ENCODE data around the gene DHX57. TPM values are rescaled to one million over a fixed set of nuclear protein-coding genes. Genes with fewer than 3 reads are reported as not detected.
"Not testable (repeated sequence)": the region's sequence is repeated elsewhere in the genome, so short reads cannot be mapped to it uniquely, and the experiment has no call there.

The DHX57 gene
- total RNA-seq, 2 experiments from 2014 or later: 10.8 to 12.5 TPM

GRCh38 chr2:38818565-38818964 is 57.2 kb downstream of the DHX57 start:
- H3K36me3 Mint-ChIP-seq (ENCODE audit: low read depth): peaks cover 28% of the 10 kb centered on the region
- no peaks in the 10 kb centered on the region for H3K27me3 Mint-ChIP-seq (ENCODE audit: low read depth)
- DNase-seq: no peak
- H3K27ac Mint-ChIP-seq: no peak overlapping the region
- no peak overlapping the region for H3K4me3 Mint-ChIP-seq
- H3K9me3 Mint-ChIP-seq: no peaks in the 10 kb centered on the region
- no peaks in the 10 kb centered on the region for H3K4me1 Mint-ChIP-seq (ENCODE audit: low read depth)
- CTCF ChIA-PET: interaction anchor here (0.7 to 1.3 kb wide), 3 partner anchors 16 to 500 kb away, joined by 3 to 9 read pairs (median 4); no protein-coding TSS in a partner anchor
- intact Hi-C loops (cut with micrococcal nuclease): no loop called here

DNA sequence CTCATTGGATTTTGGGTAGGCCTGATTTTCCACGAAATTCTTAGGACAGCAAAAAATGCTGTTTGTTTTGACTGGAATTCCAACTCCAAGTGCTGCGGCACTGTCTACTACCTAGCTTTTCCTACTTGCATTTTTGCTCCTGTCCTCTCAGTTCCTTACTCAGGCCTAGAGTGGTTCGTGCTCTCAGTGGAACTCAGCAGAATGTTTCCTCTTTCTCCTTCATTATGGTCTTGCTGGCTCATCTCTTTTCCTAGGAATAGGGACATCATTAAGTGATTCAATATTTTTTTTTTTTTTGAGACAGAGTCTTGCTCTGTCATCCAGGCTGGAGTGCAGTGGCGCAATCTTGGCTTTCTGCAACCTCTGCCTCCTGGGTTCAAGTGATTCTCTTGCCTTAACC is 59.8 kb downstream of the DHX57 start:
- Mint-ChIP-seq H3K4me3 (no peak overlapping the region), H3K36me3 (ENCODE audit: low read depth) (peaks cover 20% of the 10 kb centered on the region), H3K27ac (no peak overlapping the region), H3K9me3 (no peaks in the 10 kb centered on the region), H3K27me3 (ENCODE audit: low read depth) (no peaks in the 10 kb centered on the region), H3K4me1 (ENCODE audit: low read depth) (no peaks in the 10 kb centered on the region)
- CTCF ChIA-PET: no interaction called here
- DNase-seq: no peak
- intact Hi-C loops (cut with micrococcal nuclease): no loop called here

- no peak for DNase-seq
- Mint-ChIP-seq H3K4me3 (no peak overlapping the region), H3K36me3 (ENCODE audit: low read depth) (peaks cover 9% of the 10 kb centered on the region), H3K9me3 (no peaks in the 10 kb centered on the region), H3K27ac (no peak overlapping the region), H3K4me1 (ENCODE audit: low read depth) (no peaks in the 10 kb centered on the region), H3K27me3 (ENCODE audit: low read depth) (no peaks in the 10 kb centered on the region)
- CTCF ChIA-PET: no interaction called here
- intact Hi-C loops (cut with micrococcal nuclease): no loop called here
Observed at GRCh38 chr2:38810488-38810887, 65.2 kb downstream of the DHX57 start.

GRCh38 chr2:38808677-38809076 is 67.1 kb downstream of the DHX57 start:
- H3K27ac Mint-ChIP-seq: no peak overlapping the region
- CTCF ChIA-PET: interaction anchor here (0.6 to 0.7 kb wide), 2 partner anchors 22 to 339 kb away, joined by 5 to 6 read pairs; no protein-coding TSS in a partner anchor
- intact Hi-C loops (cut with micrococcal nuclease): no loop called here
- no peaks in the 10 kb centered on the region for H3K27me3 Mint-ChIP-seq (ENCODE audit: low read depth)
- DNase-seq: no peak
- no peaks in the 10 kb centered on the region for H3K4me1 Mint-ChIP-seq (ENCODE audit: low read depth)
- H3K36me3 Mint-ChIP-seq (ENCODE audit: low read depth): peaks cover 7% of the 10 kb centered on the region
- no peak overlapping the region for H3K4me3 Mint-ChIP-seq
- no peaks in the 10 kb centered on the region for H3K9me3 Mint-ChIP-seq

DNA sequence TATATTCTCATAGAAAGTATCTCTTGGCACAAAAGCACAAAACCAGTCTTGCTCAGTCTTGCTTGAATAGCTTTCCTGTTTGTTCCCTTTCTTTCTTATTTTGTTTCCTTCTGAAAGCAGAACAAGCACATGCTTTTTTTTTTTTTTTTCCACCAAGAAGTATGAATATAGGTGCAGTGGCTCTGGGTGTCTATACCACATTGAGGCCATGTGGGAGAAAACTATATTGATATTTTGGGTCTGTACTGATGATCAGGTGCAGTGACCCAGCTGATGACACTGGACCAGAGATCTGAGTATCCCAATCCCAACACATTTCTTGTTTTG is 69.0 kb downstream of the DHX57 start:
- H3K27me3 Mint-ChIP-seq (ENCODE audit: low read depth): no peaks in the 10 kb centered on the region
- H3K4me1 Mint-ChIP-seq (ENCODE audit: low read depth): no peaks in the 10 kb centered on the region
- CTCF ChIA-PET: interaction anchor here (0.6 kb wide), 1 partner anchor 1515 kb away, joined by 3 read pairs; no protein-coding TSS in a partner anchor
- H3K9me3 Mint-ChIP-seq: no peaks in the 10 kb centered on the region
- intact Hi-C loops (cut with micrococcal nuclease): no loop called here
- peaks cover 5% of the 10 kb centered on the region for H3K36me3 Mint-ChIP-seq (ENCODE audit: low read depth)
- no peak overlapping the region for H3K4me3 Mint-ChIP-seq
- no peak overlapping the region for H3K27ac Mint-ChIP-seq
- DNase-seq: no peak

- CTCF ChIA-PET: interaction anchor here (0.6 kb wide), 1 partner anchor 1514 kb away, joined by 3 read pairs; no protein-coding TSS in a partner anchor
- H3K36me3 Mint-ChIP-seq (ENCODE audit: low read depth): peaks cover 6% of the 10 kb centered on the region
- no peak for DNase-seq
Observed at GRCh38 chr2:38806015-38806732, 69.6 kb downstream of the DHX57 start.

GRCh38 chr2:38797953-38798352 is 77.8 kb downstream of the DHX57 start:
- no peak for DNase-seq
- no peak overlapping the region for H3K4me3 Mint-ChIP-seq
- peaks cover 5% of the 10 kb centered on the region for H3K36me3 Mint-ChIP-seq (ENCODE audit: low read depth)
- H3K4me1 Mint-ChIP-seq (ENCODE audit: low read depth): no peaks in the 10 kb centered on the region
- no peaks in the 10 kb centered on the region for H3K27me3 Mint-ChIP-seq (ENCODE audit: low read depth)
- CTCF ChIA-PET: no interaction called here
- H3K27ac Mint-ChIP-seq: no peak overlapping the region
- intact Hi-C loops (cut with micrococcal nuclease): no loop called here
- no peaks in the 10 kb centered on the region for H3K9me3 Mint-ChIP-seq

More at GRCh38 chr2:38806015-38806732, 69.6 kb downstream of the DHX57 start:
- no peak overlapping the region for H3K4me3 Mint-ChIP-seq
- H3K9me3 Mint-ChIP-seq: no peaks in the 10 kb centered on the region
- no peaks in the 10 kb centered on the region for H3K4me1 Mint-ChIP-seq (ENCODE audit: low read depth)
- no peaks in the 10 kb centered on the region for H3K27me3 Mint-ChIP-seq (ENCODE audit: low read depth)
- intact Hi-C loops (cut with micrococcal nuclease): no loop called here
- no peak overlapping the region for H3K27ac Mint-ChIP-seq

- no peaks in the 10 kb centered on the region for H3K9me3 Mint-ChIP-seq
- no peak overlapping the region for H3K27ac Mint-ChIP-seq
- H3K36me3 Mint-ChIP-seq (ENCODE audit: low read depth): peaks cover 5% of the 10 kb centered on the region
- no peak overlapping the region for H3K4me3 Mint-ChIP-seq
- no peaks in the 10 kb centered on the region for H3K27me3 Mint-ChIP-seq (ENCODE audit: low read depth)
- no peak for DNase-seq
- intact Hi-C loops (cut with micrococcal nuclease): no loop called here
- CTCF ChIA-PET: no interaction called here
- H3K4me1 Mint-ChIP-seq (ENCODE audit: low read depth): no peaks in the 10 kb centered on the region
Observed at GRCh38 chr2:38797250-38797676, 78.5 kb downstream of the DHX57 start.

- H3K9me3 Mint-ChIP-seq; H3K27me3 Mint-ChIP-seq (ENCODE audit: low read depth); CTCF ChIA-PET; DNase-seq; H3K36me3 Mint-ChIP-seq (ENCODE audit: low read depth); intact Hi-C loops (cut with micrococcal nuclease); H3K4me1 Mint-ChIP-seq (ENCODE audit: low read depth); H3K4me3 Mint-ChIP-seq; H3K27ac Mint-ChIP-seq: not testable (repeated sequence)
Observed at GRCh38 chr2:38795016-38795415, 80.7 kb downstream of the DHX57 start.

GRCh38 chr2:38794235-38794946 is 81.3 kb downstream of the DHX57 start:
- Mint-ChIP-seq H3K9me3 (no peaks in the 10 kb centered on the region), H3K4me3 (no peak overlapping the region), H3K36me3 (ENCODE audit: low read depth) (peaks cover 2% of the 10 kb centered on the region), H3K27ac (no peak overlapping the region), H3K4me1 (ENCODE audit: low read depth) (no peaks in the 10 kb centered on the region), H3K27me3 (ENCODE audit: low read depth) (no peaks in the 10 kb centered on the region)
- intact Hi-C loops (cut with micrococcal nuclease): no loop called here
- CTCF ChIA-PET: no interaction called here
- no peak for DNase-seq

DNA sequence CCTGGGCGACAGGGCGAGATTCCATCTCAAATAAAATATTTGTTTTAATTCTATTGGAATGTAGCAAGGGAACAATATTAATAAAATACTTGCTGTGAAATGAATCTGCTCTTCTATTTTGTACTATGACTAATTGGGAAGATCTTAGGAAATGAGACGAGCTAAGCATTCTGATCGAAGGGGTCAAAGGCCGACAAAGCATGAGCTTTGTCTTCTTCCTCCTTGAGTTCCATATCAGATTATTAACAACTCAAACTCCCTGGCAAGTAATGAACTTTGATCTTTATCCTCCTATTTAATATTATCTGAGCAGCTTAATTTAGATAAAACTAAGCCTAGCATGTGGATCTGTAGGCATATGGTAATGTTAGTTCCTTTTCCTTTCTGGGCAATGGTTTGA is 82.2 kb downstream of the DHX57 start:
- peaks cover 2% of the 10 kb centered on the region for H3K36me3 Mint-ChIP-seq (ENCODE audit: low read depth)
- H3K4me3 Mint-ChIP-seq: no peak overlapping the region
- no peaks in the 10 kb centered on the region for H3K9me3 Mint-ChIP-seq
- H3K27ac Mint-ChIP-seq: no peak overlapping the region
- CTCF ChIA-PET: interaction anchor here (0.5 to 0.6 kb wide), 2 partner anchors 68 to 228 kb away, joined by 3 read pairs; no protein-coding TSS in a partner anchor
- no peaks in the 10 kb centered on the region for H3K4me1 Mint-ChIP-seq (ENCODE audit: low read depth)
- DNase-seq: no peak
- intact Hi-C loops (cut with micrococcal nuclease): no loop called here
- no peaks in the 10 kb centered on the region for H3K27me3 Mint-ChIP-seq (ENCODE audit: low read depth)

GRCh38 chr2:38792751-38793150 is 83.0 kb downstream of the DHX57 start:
- H3K36me3 Mint-ChIP-seq (ENCODE audit: low read depth): peaks cover 2% of the 10 kb centered on the region
- H3K27me3 Mint-ChIP-seq (ENCODE audit: low read depth): no peaks in the 10 kb centered on the region
- intact Hi-C loops (cut with micrococcal nuclease): no loop called here
- no peaks in the 10 kb centered on the region for H3K4me1 Mint-ChIP-seq (ENCODE audit: low read depth)
- DNase-seq: no peak
- no peak overlapping the region for H3K27ac Mint-ChIP-seq
- H3K4me3 Mint-ChIP-seq: no peak overlapping the region
- CTCF ChIA-PET: no interaction called here
- no peaks in the 10 kb centered on the region for H3K9me3 Mint-ChIP-seq

DNA sequence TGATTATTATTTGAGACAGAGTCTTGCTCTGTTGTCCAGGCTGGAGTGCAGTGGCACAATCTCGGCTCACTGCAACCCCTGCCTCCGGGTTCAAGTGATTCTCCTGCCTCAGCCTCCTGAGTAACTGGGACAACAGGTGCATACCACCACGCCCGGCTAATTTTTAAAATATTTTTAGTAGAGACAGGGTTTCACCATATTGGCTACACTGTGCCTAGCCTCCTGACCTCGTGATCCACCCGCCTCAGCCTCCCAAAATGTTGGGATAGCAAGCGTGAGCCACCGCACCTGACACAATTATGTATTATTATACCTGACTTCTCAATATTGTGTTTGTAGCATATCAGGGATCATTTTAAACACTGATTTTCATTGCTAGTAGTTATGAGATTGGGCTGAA is 83.4 kb downstream of the DHX57 start:
- DNase-seq; H3K4me1 Mint-ChIP-seq (ENCODE audit: low read depth); CTCF ChIA-PET; H3K36me3 Mint-ChIP-seq (ENCODE audit: low read depth); intact Hi-C loops (cut with micrococcal nuclease); H3K27me3 Mint-ChIP-seq (ENCODE audit: low read depth); H3K9me3 Mint-ChIP-seq; H3K27ac Mint-ChIP-seq; H3K4me3 Mint-ChIP-seq: not testable (repeated sequence)
